Neuronal stem cell (in vitro differentiated cells): ENCODE data around the gene OPRL1.

Experiments
- DNase-seq: peaks from one replicate; pipeline ENCODE4 v3.0.0-alpha.2; 2013; ENCODE audit warnings: low spot score
- H2AFZ ChIP-seq: one replicate; pipeline ENCODE4 v1.6.1; 2013; ENCODE audit warnings: mild to moderate bottlenecking, low read length, inconsistent platforms
- H2AK5ac ChIP-seq: 2 replicates; pipeline ENCODE4 v1.6.1; 2013; ENCODE audit warnings: low read depth, mild to moderate bottlenecking, inconsistent platforms, low read length, moderate library complexity, mixed read lengths
- H2BK120ac ChIP-seq: 2 replicates; pipeline ENCODE4 v1.6.1; 2013; ENCODE audit warnings: low read depth, mild to moderate bottlenecking, inconsistent platforms, low read length, moderate library complexity, mixed read lengths
- H2BK12ac ChIP-seq: one replicate; pipeline ENCODE4 v1.6.1; 2013; ENCODE audit warnings: low read length, inconsistent platforms
- H2BK15ac ChIP-seq: 2 replicates; pipeline ENCODE4 v1.6.1; 2013; ENCODE audit warnings: mild to moderate bottlenecking, low read length, inconsistent platforms, mixed read lengths
- H2BK5ac ChIP-seq: one replicate; pipeline ENCODE4 v1.6.1; 2013; ENCODE audit warnings: inconsistent platforms, mild to moderate bottlenecking, low read length, moderate library complexity
- H3K14ac ChIP-seq: one replicate; pipeline ENCODE4 v1.6.1; 2013; ENCODE audit warnings: low read length, inconsistent platforms
- H3K18ac ChIP-seq: 2 replicates; pipeline ENCODE4 v1.6.1; 2013; ENCODE audit warnings: low read length, inconsistent platforms
- H3K23ac ChIP-seq: 2 replicates; pipeline ENCODE4 v1.6.1; 2013; ENCODE audit warnings: low read depth, mild to moderate bottlenecking, mixed read lengths, low read length, inconsistent platforms; ENCODE audit not compliant: poor library complexity
- H3K27ac ChIP-seq: replicated peaks from 3 replicates; pipeline ENCODE4 v1.5.1; 2013; ENCODE audit warnings: low read length, inconsistent platforms
- H3K27me3 ChIP-seq, 3 experiments: 2 replicates each; pipeline ENCODE4 v1.6.1; 2013; ENCODE audit warnings: low read length in 3 of 3, mild to moderate bottlenecking in 2 of 3, inconsistent platforms in 1 of 3, low read depth in 1 of 3, mixed read lengths in 1 of 3, moderate library complexity in 1 of 3; ENCODE audit not compliant: control insufficient read depth in 3 of 3, insufficient read depth in 3 of 3
- H3K36me3 ChIP-seq, 2 donors: replicated peaks in 1 of 2; 2 replicates each; pipeline ENCODE4 v1.6.1; 2013; ENCODE audit warnings: low read length in 2 of 2; ENCODE audit not compliant: control insufficient read depth in 2 of 2, insufficient read depth in 2 of 2
- H3K4ac ChIP-seq: 2 replicates; pipeline ENCODE4 v1.6.1; 2013; ENCODE audit warnings: inconsistent platforms, mild to moderate bottlenecking, low read length, moderate library complexity
- H3K4me1 ChIP-seq, 2 donors: 1 replicate in 1 of 2; 2 replicates in 1 of 2; pipeline ENCODE4 v1.6.1; 2013; ENCODE audit warnings: low read length in 2 of 2, low read depth in 1 of 2; ENCODE audit not compliant: control insufficient read depth in 2 of 2, insufficient read depth in 1 of 2
- H3K4me2 ChIP-seq: one replicate; pipeline ENCODE4 v1.6.1; 2013; ENCODE audit warnings: mild to moderate bottlenecking, low read length, inconsistent platforms; ENCODE audit not compliant: insufficient read depth, poor library complexity, severe bottlenecking
- H3K4me3 ChIP-seq, 2 donors: 2 replicates each; pipeline ENCODE4 v1.5.1; 2013; ENCODE audit warnings: low read length in 2 of 2, mild to moderate bottlenecking in 2 of 2, inconsistent platforms in 1 of 2, moderate library complexity in 1 of 2
- H3K79me1 ChIP-seq: one replicate; pipeline ENCODE4 v1.6.1; 2013; ENCODE audit warnings: low read depth, mild to moderate bottlenecking, inconsistent platforms, low read length, moderate library complexity
- H3K9ac ChIP-seq: one replicate; pipeline ENCODE4 v1.6.1; 2013; ENCODE audit warnings: mild to moderate bottlenecking, low read depth, low read length, inconsistent platforms; ENCODE audit not compliant: poor library complexity
- H3K9me3 ChIP-seq, 2 donors: replicated peaks in 1 of 2; 2 replicates each; pipeline versions ENCODE3 to v1.6.1; 2013; ENCODE audit warnings: low read length in 2 of 2, mild to moderate bottlenecking in 2 of 2, inconsistent platforms in 1 of 2, low read depth in 1 of 2, mixed read lengths in 1 of 2, moderate library complexity in 1 of 2; ENCODE audit not compliant: control insufficient read depth in 2 of 2, insufficient read depth in 1 of 2
- H4K8ac ChIP-seq: one replicate; pipeline ENCODE4 v1.6.1; 2013; ENCODE audit warnings: low read depth, mild to moderate bottlenecking, inconsistent platforms, low read length, moderate library complexity
- H4K91ac ChIP-seq: one replicate; pipeline ENCODE4 v1.6.1; 2013; ENCODE audit warnings: low read length, low read depth, mild to moderate bottlenecking, inconsistent platforms; ENCODE audit not compliant: poor library complexity
- WGBS, 2 donors: extraction: QIAGEN DNeasy Blood & Tissue Kit; methylation state at CpG; one replicate each; pipeline ENCODE4 v1.1.7; 2013; ENCODE audit warnings: missing lambda C conversion rate in 2 of 2, mixed read lengths in 1 of 2; ENCODE audit not compliant: insufficient read length in 2 of 2, insufficient replicate concordance in 1 of 2; ENCODE audit errors: extremely low coverage in 2 of 2; 5-methylcytosine and 5-hydroxymethylcytosine counted together

The OPRL1 gene

DNA sequence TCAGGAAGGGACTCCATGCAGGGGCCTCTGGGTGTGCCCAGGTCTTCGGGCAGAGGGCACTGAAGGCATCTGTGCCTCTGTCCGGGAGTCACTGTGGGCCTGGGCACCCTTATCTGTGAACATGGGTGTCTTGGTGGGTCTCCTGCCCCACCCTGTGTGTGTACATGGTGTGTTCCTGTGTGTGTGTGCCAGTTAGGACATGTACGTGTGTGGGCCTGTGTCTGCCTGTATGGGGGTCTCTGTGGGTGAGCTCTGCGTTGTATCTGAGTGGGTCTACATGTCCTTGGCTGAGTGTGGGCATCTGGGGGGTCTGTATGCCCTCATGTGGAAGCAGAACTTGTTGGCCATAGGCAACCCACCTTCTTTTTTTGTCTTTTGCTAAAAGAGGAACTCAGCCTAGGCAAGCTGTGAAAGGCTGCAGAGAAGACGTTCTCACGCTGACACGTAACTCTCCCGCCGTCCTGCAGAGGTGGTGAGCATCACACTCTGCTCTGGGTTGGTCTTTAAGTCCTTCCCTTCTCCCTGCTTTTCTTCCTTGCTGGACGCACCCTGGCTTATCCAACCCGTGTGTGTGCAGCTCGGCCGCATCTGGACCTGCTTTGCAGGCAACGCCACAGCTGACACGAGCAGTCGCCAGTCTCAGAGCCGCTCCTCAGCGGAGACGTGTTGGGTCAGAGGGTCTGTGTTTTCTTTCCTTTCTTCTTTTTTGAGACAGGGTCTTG lies 28.0 kb downstream of the OPRL1 start:
- Histone ChIP-seq H2BK120ac (no peak overlapping the region), H3K4ac (no peak overlapping the region), H3K4me1 (peaks cover 0 to 2% of the 10 kb centered on the region in 2 donors), H3K9me3 (no peaks in the 10 kb centered on the region), H3K14ac (no peak overlapping the region), H3K27me3 (peaks cover 0 to 73% (median 3%) of the 10 kb centered on the region in 3 experiments), H3K4me3 (no peak overlapping the region), H3K79me1 (peaks cover 2% of the 10 kb centered on the region), H2BK15ac (no peak overlapping the region), H3K27ac (no peak overlapping the region), H4K8ac (no peak overlapping the region), H3K18ac (no peak overlapping the region), H2AFZ (peak overlapping the region; percentile 43), H3K36me3 (no peaks in the 10 kb centered on the region), H2BK5ac (no peak overlapping the region), H4K91ac (no peak overlapping the region), H2BK12ac (no peak overlapping the region), H3K9ac (no peak overlapping the region), H3K23ac (peak overlapping the region; percentile 5), H3K4me2 (no peak overlapping the region), H2AK5ac (no peak overlapping the region)
- WGBS, 2 donors, result no CpG with 5 or more reads among the region's 19 CpGs
- no peak for DNase-seq

DNA sequence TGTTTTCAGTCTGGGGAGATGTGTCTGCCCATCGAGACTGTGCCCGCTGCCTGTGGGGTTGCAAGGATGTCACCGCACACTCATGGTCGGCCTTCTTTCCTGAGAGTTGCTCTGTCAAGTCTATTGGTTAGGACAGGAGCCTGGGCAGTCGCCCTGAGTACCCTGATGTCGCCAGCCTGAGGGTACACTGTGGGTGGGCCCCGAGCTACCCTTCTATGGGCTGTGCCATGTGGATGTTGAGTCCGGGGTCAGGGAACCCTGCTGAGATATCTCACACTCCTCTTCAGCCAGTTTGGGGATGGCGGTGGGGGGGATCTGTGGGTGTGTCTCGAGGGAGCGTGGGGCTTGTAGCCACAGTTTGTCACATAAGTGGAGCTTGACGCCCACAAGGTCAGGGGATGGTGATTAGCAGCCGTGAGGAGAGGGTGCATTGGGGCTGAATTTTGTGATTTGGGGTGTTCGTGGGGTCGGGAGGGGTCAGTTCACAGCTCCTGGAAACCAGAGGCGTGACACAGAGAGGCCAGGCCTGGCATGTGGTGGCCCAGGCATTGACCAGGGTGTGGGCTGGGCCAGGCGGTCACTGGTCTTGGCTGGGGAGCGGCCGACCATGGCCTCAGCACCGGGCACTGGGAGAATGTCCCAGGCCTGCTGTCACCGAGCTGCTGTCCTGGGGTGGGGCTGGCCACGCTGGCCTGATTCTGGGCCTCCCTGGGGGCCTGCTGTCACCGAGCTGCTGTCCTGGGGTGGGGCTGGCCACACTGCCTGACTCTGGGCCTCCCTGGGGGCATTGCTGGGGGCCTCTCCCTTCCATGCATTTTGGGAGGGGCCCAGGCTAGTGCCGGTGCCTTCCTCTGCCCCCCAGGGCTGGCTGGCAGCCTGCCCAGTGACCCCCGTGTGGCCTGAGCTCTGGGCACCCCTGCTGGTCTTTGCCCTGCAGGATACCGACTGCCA lies 29.1 kb downstream of the OPRL1 start:
- Histone ChIP-seq H3K36me3 (no peaks in the 10 kb centered on the region), H2AK5ac (no peak overlapping the region), H4K91ac (no peak overlapping the region), H3K14ac (no peak overlapping the region), H3K9me3 (no peaks in the 10 kb centered on the region), H3K79me1 (peaks cover 3% of the 10 kb centered on the region), H3K4me1 (peaks cover 0 to 2% of the 10 kb centered on the region in 2 donors), H3K27me3 (peaks cover 0 to 73% (median 0%) of the 10 kb centered on the region in 3 experiments), H2BK5ac (no peak overlapping the region), H2BK12ac (no peak overlapping the region), H2BK15ac (peak overlapping the region; percentile 49), H3K23ac (peak overlapping the region; percentile 43), H2AFZ (no peak overlapping the region), H3K27ac (no peak overlapping the region), H3K9ac (peak overlapping the region; percentile 44), H3K4me2 (no peak overlapping the region), H2BK120ac (no peak overlapping the region), H3K4me3 (no peak overlapping the region), H3K18ac (peak overlapping the region; percentile 45), H4K8ac (no peak overlapping the region), H3K4ac (no peak overlapping the region)
- no peak for DNase-seq
- no CpG with 5 or more reads among the region's 26 CpGs for WGBS, 2 donors

DNA sequence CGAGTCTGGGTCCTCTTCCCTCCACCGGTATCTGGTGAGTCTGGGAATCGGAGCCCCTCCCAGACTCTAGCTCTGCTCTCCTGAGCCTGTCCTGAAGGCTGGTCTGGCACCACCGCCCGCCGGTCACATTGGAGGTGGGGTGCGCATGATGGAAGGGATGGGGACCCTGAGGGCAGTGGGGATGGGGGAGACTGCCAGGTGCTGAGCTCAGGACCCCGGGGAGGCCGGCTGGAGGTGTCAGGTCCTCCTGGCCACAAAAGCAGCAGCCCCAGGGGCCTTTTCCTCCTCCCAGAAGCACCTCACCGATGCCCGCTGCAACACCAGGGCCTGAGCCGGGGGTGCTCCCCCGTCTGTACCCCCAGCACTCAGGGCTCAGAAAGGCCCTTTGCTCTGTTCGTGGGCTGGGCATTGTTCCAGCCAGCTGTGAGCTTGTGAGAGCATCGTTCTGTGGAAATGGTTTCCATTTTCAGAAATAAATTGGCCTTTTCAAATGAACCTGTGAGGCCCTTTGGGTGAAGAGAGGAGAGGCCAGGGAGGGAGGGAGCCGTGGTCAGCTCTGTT lies 30.0 kb downstream of the OPRL1 start:
- peak overlapping the region; percentile 2 for H4K91ac ChIP-seq
- H3K9me3 ChIP-seq, result no peaks in the 10 kb centered on the region
- no peak overlapping the region for H3K4ac ChIP-seq
- no peak overlapping the region for H2BK5ac ChIP-seq
- no peak overlapping the region for H3K14ac ChIP-seq
- H2AK5ac ChIP-seq, result no peak overlapping the region
- H2BK12ac ChIP-seq, result no peak overlapping the region
- H3K9ac ChIP-seq, result no peak overlapping the region
- no CpG with 5 or more reads among the region's 16 CpGs for WGBS, 2 donors
- no peak overlapping the region for H3K18ac ChIP-seq
- H3K4me3 ChIP-seq, result no peak overlapping the region
- no peak for DNase-seq
- no peaks in the 10 kb centered on the region for H3K36me3 ChIP-seq
- H3K4me2 ChIP-seq, result no peak overlapping the region
- no peak overlapping the region for H4K8ac ChIP-seq
- H2BK120ac ChIP-seq, result no peak overlapping the region
- H3K27me3 ChIP-seq, result peaks cover 0 to 78% (median 0%) of the 10 kb centered on the region in 3 experiments
- peak overlapping the region; percentile 49 for H3K23ac ChIP-seq
- H2AFZ ChIP-seq, result no peak overlapping the region
- peak overlapping the region; percentile 49 for H2BK15ac ChIP-seq
- H3K79me1 ChIP-seq, result peaks cover 3% of the 10 kb centered on the region
- H3K4me1 ChIP-seq, result peaks cover 0 to 2% of the 10 kb centered on the region in 2 donors
- H3K27ac ChIP-seq, result no peak overlapping the region
